ENCODE measurements around the gene GRAMD1C. TPM values are rescaled to one million over a fixed set of nuclear protein-coding genes. Genes with fewer than 3 reads are reported as not detected.

The GRAMD1C gene
- total RNA-seq, 6 experiments from 2014 or later = 5.6 to 7.0 (median 6.3) TPM

GRCh38 chr3:113914646-113915045 lies 76.1 kb downstream of the GRAMD1C start:
- H3K4me3 Mint-ChIP-seq = peak overlapping the region; percentile 58
- TF ChIP-seq CTCF (IDR thresholded peaks at IDR 0.05) = no peak
- peak; percentile 88 for DNase-seq
- peaks cover 47% of the 10 kb centered on the region for H3K4me1 Mint-ChIP-seq (ENCODE audit: low read depth)
- no peaks in the 10 kb centered on the region; the same call in 1 of the 2 replicates for H3K27me3 Mint-ChIP-seq (ENCODE audit: insufficient read depth)
- H3K27ac Mint-ChIP-seq = peak overlapping the region; percentile 77
- H3K9me3 Mint-ChIP-seq = no peaks in the 10 kb centered on the region
- no peaks in the 10 kb centered on the region for H3K36me3 Mint-ChIP-seq (ENCODE audit: low read depth)

- no peak overlapping the region for H3K4me3 Mint-ChIP-seq
- H3K27ac Mint-ChIP-seq = no peak overlapping the region
- DNase-seq = no peak
- no peaks in the 10 kb centered on the region for H3K4me1 Mint-ChIP-seq (ENCODE audit: low read depth)
- no peaks in the 10 kb centered on the region for H3K27me3 Mint-ChIP-seq (ENCODE audit: insufficient read depth)
- H3K36me3 Mint-ChIP-seq (ENCODE audit: low read depth) = peaks cover 28% of the 10 kb centered on the region
- no peak for TF ChIP-seq CTCF (IDR thresholded peaks at IDR 0.05)
- peaks cover 24% of the 10 kb centered on the region for H3K9me3 Mint-ChIP-seq
These were observed 89.0 kb downstream of the GRAMD1C start for GRCh38 chr3:113927556-113927955.

GRCh38 chr3:113946831-113947230 lies 108.2 kb downstream of the GRAMD1C start:
- Mint-ChIP-seq H3K36me3 (ENCODE audit: low read depth) (no peaks in the 10 kb centered on the region), H3K4me1 (ENCODE audit: low read depth) (peaks cover 19% of the 10 kb centered on the region), H3K4me3 (peak overlapping the region; percentile 87), H3K27me3 (ENCODE audit: insufficient read depth) (no peaks in the 10 kb centered on the region), H3K9me3 (no peaks in the 10 kb centered on the region), H3K27ac (no peak overlapping the region)
- TF ChIP-seq CTCF (IDR thresholded peaks at IDR 0.05) = no peak
- no peak for DNase-seq

GRCh38 chr3:113947372-113948014 lies 108.9 kb downstream of the GRAMD1C start, which contains the start of gene ZDHHC23:
ZDHHC23 (plus strand) TSS chr3:113948013; CDS start chr3:113948803, 790 bp downstream.
- no peaks in the 10 kb centered on the region for H3K36me3 Mint-ChIP-seq (ENCODE audit: low read depth)
- TF ChIP-seq CTCF (IDR thresholded peaks at IDR 0.05) = no peak
- DNase-seq = peak; percentile 38
- no peaks in the 10 kb centered on the region for H3K9me3 Mint-ChIP-seq
- peaks cover 19% of the 10 kb centered on the region for H3K4me1 Mint-ChIP-seq (ENCODE audit: low read depth)
- H3K4me3 Mint-ChIP-seq = peak within 1 kb of the TSS; percentile 87
- H3K27me3 Mint-ChIP-seq (ENCODE audit: insufficient read depth) = no peaks in the 10 kb centered on the region
- peak within 1 kb of the TSS; percentile 53 for H3K27ac Mint-ChIP-seq

- no peak for DNase-seq
- TF ChIP-seq CTCF (IDR thresholded peaks at IDR 0.05) = no peak
- no peaks in the 10 kb centered on the region for H3K27me3 Mint-ChIP-seq (ENCODE audit: insufficient read depth)
These were observed 109.7 kb downstream of the GRAMD1C start for GRCh38 chr3:113948015-113948917.

More at GRCh38 chr3:113948015-113948917, 109.7 kb downstream of the GRAMD1C start:
- Mint-ChIP-seq H3K36me3 (ENCODE audit: low read depth) (no peaks in the 10 kb centered on the region), H3K27ac (no peak overlapping the region), H3K4me3 (peak overlapping the region; percentile 62), H3K4me1 (ENCODE audit: low read depth) (peaks cover 19% of the 10 kb centered on the region), H3K9me3 (no peaks in the 10 kb centered on the region)

All from HFFc6 (cell line).